Hematopoietic multipotent progenitor cell treated with erythropoietin and hydrocortisone succinate and interleukin-3 and kit ligand, for 6 days (in vitro differentiated cells): ENCODE measurements around the gene TTC27.
"Not testable (repeated sequence)": the region's sequence is repeated elsewhere in the genome, so short reads cannot be mapped to it uniquely, and the experiment has no call there.

Experiments used
- DNase-seq: peaks from one replicate; pipeline ENCODE4 v3.0.0-alpha.2; 2015

The TTC27 gene

DNA sequence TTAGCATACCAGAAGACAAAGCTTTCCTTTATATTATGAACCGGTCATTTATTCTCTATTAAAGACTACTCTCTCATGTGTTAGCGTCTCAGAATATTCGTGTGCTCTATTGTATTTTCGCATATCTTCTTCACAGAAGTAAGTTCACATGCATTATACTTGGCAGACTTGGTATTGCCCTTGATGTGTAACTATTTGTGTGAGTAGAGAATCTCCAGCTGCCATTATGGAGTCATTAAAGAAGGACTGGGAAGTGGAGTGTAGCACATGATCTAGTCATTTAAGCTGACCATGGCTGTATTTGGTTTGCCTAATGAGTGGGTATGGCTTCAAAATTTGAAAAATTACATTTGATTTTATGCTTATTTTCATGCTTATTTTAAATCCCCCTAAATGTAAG, 92.9 kb downstream of the TTC27 start:
- DNase-seq, result no peak

DNA sequence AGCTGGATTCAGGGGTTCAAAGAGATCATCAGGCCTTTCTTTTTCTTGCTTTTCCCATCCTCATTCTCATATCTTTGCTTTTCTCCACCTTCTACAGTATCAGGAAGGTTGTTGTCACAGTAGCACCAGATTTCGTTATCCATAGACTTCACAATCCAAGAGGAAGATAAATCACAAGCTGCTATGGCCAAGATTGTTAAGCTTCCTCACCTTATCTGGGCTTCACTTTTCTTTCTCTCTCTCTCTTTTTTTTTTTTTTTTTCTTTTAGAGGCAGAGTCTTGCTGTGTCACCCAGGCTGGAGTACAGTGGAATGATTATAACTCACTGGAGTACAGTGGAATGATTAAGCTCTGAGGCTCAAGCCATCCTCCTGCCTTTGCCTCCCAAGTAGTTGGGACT, 93.5 kb downstream of the TTC27 start:
- no peak for DNase-seq

DNA sequence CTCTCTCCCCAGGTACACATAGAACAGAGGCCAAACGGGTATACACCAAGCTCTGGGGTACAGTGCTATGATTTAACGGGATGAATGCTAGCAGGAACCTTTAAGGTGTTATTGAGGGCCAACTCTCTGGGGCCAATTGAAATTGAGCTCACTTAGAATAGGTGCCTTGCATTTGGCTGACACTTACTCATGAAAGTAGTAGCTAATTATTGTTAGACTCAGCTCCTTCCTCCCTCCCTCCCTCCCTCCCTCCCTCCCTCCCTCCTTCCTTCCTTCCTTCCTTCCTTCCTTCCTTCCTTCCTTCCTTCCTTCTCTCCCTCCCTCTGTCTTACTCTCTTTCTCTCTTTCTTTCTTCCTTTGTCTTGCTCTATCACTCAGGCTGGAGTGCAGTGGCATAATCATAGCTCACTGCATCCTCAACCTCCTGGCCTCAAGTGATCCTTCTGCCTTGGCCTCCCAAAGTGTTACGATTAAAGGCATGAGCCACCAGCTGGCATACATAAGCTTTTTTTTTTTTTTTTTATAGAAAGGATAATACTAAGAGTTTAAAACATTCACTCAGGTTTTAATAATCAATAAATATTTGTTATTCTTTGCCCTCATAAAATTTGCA, 95.7 kb downstream of the TTC27 start:
- no peak for DNase-seq

DNA sequence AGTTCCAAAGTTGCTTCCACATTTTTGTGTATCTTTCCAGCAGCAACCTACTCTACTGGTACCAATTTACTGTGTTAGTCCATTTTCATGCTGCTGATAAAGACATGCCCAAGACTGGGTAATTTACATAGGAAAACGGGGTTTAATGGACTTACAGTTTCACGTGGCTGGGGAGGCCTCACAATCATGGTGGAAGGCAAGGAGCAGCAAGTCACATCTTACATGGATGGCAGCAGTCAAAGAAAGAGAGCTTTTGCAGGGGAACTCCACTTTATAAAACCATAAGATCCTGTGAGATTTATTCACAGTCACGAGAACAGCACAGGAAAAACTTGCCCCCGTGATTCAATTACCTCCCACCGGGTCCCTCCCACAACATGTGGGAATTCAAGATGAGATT, 98.8 kb downstream of the TTC27 start:
- not testable (repeated sequence) for DNase-seq

DNA sequence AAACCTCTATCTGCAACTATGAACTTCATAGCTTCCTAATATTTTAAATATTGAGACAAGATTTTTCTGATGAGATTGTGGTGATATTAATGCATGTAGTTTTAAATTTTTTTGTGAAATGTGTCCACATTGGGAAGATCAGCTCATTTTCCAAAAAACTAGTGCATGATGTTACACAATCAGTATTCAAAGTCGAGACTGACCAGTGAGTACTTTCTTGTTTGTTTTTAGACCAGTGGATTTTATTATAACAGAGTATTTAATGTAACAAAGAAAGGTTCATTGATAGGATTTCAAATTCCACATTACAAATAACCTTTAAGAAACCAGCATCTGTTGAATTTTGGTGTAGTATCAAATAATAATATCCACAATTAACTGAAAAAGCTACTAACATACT, 99.3 kb downstream of the TTC27 start:
- no peak for DNase-seq

DNA sequence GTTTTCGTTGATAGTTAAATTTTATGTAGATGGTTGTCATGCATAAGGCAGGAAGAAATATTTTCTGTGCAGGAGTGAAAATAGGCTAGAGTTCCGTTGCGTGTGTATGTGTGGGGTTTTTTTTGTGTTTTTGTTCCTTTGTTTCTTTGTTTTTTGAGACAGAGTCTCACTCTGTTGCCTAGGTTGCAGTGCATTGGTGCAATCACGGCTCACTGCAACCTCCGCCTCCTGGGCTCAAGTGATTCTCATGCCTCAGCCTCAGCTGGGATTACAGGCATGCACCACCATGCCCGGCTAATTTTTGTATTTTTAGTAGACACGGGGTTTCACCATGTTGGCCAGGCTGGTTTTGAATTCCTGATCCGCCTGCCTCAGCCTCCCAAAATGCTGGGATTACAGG, 103.1 kb downstream of the TTC27 start:
- not testable (repeated sequence) for DNase-seq

DNA sequence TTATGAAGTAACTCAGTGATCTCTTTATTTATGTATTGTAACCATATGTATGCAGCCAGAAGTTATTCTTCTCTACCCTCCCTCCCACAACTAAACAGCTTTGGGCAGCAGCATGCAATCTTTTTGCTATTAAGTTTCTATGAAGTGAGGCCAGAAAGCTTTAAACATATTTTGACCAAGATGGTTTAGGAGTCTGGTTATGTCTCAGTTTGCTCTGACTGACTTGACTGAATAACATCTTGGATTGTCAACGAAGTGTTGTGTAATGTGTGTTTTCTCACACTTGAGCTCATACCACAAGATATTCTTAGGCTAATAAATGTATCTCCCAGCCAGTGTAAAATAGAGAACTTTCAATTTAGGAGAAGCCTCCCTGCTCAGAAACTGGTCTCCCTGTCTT, 104.3 kb downstream of the TTC27 start:
- DNase-seq, result no peak

DNA sequence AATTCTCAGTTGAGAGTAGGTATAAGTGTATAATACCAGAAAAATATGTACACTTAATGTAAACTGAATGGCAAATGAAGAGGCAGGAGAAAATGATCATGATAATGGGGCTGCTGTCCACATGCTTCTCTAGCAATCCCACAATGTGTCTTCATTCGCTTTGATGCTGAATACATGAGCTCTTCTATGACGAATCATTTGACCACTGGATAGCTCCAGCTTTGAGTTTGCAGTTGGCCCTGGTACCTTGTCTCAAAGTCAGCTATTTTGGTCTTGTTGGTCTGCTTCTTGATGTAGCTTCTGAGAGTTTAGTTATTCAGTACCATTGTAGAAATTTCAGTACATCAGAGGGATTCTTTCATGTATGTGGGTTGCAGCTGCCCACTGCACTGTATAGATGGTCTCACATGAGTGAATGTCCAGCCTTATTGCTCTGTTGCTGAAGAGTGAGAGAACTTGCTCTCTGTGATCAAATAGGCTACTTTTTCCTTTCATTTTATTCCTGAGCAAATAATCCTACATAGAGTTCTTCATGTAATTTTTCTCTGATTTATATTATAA, 105.1 kb downstream of the TTC27 start:
- no peak for DNase-seq

DNA sequence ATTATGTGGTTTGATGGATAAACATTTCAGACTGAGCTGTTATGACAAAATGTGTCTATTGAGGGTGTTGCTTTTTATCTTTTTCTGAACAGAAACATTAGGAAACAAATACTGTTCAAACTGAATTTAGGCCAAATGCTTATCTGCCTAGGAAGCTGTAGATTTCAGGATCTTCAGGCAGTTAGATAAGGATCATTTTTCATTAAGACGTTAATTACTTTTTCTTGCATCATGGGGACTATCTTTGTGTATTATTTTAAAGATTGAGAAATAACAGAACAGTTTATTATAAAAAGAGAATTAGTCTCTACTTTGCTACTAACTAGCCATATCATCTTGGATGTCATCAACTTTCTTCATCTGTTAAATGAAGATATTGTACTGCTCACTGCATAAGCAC, 107.5 kb downstream of the TTC27 start:
- peak; percentile 66 for DNase-seq

DNA sequence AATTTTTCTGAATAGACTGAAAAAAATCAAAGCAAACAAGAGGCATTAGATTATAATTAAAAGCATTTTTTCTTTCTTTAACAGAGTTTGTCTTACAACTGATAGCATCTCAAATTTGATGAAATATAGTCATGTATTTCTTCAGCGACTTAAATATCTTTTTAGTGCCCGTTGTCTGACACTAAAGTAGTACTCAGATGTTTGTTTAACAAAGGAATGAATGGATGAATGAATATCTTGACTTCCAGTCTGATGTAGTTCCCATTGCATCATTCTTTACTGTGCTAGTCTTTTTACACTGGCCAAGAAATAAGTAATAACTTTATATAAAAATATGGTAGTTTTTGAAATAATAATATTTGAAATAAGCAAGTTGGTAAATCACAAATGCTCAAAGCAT, 111.1 kb downstream of the TTC27 start:
- DNase-seq, result no peak

DNA sequence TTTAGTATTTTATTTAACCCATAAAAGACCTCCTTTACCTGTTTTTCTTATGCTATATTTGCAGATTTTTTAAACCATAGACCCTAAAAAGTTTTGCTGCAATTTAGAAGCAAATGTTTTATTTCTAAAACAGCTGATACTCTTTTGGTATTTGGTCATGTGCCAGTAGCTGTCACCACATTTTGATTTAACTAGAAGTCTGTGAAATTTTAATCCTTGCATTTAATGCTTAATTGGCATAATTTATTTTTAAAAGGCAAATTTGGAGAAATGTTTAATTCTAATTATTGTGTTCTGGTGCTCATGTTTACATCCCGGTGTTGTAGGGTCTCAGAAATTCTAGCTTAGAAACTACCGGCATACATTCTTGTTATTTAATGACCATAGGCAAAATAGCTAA, 111.8 kb downstream of the TTC27 start:
- no peak for DNase-seq

DNA sequence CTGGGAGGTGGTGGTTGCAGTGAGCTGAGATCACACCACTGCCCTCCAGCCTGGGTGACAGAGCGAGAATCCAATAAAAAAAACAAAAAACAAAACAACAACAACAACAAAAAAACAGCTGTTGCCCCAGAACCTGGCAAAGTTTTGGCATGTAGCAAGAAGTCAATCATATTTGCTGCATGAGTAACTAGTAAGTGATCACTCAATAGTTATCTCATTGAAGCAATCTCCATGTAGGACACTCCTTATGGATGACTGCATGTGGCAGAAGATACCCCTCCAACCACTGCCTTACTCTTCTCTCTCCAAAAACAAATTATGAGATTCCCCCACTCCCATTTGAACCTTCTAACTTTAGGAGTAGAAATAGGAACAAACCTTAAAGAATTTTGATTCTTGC, 113.7 kb downstream of the TTC27 start:
- DNase-seq, result no peak

DNA sequence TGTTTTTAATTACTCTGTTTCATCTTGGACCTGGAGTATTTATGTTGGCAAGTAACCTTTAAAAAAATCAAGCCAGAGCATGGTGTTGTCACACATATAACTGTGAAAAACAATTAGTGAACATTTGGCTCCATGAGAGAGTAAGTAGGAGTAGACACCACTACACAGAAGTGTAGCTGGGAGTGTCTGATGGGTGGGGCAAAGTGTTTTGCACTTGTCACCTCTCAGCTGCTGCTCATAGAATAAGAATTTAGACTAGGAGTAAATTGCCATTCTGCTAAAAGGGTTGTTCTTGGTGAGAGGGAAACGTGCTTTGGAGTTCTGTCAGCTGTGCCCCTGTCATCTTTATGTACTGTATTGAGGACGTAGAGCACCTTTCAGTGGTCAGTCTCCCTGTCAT, 114.5 kb downstream of the TTC27 start:
- DNase-seq, result peak; percentile 49

DNA sequence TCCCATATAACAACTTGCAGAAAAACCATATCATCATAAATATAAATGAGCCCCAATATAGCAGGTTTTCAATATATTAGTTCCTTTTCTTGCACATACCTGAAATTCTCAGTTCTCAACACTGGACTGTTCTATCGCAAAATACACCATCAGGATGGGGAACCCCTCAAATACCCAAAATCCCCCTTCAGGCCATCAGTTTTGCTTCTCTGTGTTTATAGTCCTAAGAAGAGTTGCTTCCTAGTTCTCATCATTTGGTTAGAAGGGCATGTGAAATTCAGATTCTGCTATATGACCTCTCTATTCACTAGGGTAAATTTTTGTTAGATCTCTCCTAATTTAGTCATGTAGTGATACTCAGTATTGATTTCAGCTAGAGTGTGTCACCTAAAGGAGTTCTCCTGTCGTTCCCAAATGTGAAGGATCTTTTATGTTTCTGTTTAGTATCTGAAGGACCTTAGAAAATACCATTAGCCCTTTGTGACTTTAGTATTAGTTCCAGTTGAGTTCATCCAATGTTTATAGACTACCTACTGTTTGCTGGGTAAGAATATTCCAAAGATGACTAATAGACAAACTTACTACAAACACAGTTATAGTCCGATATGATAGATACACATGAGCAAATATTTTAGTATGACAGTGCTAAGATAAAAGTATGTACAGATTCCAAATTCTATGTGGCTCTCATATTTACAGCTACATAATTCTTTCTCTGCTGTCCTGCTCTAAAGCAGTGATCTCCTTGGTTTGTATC, 115.8 kb downstream of the TTC27 start:
- no peak for DNase-seq

DNA sequence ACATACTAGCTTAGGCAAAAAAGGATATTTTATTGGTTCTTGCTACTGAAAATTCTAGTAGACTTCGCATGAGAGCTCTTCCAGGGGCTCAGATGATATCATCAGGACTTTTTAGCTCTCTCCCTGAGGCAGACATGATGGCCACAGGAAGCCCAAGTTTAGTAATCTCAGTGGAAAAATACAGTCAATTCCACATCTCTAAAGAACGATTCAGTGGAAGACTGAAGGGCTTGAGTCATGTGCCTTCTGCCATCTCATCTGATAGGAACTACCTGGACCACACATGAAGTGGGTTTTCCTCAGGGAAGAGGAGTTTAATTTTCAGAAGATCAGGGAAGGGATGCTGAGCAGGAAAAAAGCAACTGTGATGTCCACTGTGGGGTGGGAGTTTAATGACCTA, 117.3 kb downstream of the TTC27 start:
- DNase-seq, result no peak

DNA sequence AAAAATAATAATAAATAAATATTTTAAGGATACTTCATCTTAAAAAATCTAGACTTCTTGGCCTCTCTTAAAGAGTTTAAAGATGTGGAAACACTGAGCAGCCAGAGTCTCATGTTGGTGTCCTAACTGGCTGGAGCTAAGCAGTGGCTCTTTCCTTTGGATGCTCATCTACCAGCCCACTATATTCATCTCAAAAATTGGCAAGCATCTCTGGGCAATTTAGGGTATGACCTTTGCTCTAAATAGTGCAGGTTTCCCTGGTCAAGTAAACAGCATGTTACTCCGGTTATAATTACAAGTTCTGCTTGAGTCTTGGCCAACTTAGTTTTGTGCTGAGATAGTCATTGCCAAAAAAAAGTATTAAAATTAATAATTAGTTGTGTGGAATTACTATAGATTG, 117.8 kb downstream of the TTC27 start:
- DNase-seq, result no peak

DNA sequence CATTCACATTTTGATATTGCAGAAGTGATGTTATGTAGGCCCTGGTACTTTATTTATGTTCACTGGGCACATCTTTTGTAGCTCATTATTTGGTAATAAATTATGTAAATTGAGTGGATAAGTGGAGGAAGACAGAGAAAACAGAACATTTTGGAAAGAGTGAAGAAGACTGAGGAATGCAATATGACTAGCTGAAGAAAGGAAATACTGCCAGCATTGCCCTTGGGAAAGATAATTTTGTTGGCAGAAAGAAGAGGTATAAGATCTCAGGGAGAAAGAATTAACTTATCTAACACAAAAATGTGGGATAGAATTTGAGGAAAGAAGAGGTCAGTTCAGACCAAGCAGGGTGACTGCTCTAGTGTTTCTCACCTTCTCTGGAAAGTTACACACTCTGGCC, 118.8 kb downstream of the TTC27 start:
- DNase-seq, result no peak

DNA sequence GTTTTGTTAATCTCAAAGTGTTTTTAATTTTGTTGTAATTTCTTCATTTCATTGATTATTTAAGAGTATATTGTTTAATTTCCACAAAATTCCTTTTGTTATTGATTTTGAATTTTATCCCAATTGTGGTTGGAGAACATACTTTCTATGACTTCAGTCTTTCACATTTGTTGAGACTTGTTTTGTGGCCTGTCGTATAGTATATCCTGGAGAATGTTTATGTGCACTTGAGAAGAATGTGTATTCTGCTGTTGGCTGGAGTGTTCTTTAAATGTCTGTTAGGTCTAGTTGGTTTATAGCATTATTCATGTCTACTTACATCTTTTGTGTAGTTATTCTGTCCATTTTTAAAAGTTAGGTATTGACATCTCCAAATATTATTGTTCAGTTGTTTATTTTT, 120.3 kb downstream of the TTC27 start:
- no peak for DNase-seq

DNA sequence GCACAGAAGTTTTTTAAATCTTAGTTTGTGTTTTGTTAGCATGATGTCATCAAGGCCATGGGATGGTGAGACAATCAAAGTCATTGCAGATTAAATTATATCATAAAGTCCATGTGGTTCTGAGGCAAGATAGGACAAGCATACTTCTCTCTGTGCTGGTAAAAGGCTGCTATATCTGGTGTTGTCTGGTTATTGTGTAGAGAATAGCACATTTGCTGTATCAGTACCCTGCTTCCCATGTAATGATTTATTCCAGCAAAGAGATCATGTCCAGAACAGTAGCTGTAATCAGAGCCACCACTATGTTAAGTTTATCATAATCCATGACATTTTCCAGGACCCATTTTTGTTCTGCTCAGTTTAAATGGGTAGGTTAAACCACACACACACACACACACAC, 123.0 kb downstream of the TTC27 start:
- DNase-seq, result no peak

DNA sequence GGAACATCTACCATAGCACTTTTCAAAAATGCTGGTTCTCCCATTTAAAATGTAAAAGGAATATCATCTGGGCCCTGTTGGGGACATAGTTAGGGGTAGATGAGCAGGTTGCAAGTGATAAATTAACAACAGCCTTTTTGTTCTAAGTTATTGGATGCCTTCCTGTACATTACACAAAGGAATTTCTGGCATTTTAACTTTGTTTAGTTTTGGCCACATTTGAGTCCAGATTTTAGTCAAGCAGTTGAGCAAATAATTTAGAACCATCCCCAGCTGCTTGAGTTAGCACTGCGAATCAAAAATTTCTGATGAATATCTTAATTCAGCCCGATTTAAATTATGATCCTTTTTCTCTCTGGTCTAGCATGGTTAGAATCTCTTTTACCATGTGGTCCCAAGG, 124.4 kb downstream of the TTC27 start:
- no peak for DNase-seq

DNA sequence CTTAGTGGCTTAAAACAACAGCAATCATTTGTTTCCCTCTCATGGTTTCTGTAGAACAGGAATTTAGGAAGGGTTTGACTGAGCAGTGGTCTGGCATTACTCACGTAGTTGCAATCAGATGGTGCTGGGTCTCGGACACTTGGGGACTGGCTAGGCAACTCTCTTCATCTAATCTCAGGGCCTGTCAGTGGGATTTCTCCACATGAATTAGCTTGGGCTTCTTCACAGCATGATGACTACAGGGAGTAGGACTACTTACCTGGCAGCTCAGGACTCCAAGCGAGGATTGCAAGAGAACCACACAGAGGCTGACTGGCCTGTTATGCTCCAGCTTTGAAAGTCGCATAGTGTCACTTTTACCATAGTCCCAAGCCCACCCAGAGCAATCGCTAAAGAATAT, 125.1 kb downstream of the TTC27 start:
- DNase-seq, result no peak

DNA sequence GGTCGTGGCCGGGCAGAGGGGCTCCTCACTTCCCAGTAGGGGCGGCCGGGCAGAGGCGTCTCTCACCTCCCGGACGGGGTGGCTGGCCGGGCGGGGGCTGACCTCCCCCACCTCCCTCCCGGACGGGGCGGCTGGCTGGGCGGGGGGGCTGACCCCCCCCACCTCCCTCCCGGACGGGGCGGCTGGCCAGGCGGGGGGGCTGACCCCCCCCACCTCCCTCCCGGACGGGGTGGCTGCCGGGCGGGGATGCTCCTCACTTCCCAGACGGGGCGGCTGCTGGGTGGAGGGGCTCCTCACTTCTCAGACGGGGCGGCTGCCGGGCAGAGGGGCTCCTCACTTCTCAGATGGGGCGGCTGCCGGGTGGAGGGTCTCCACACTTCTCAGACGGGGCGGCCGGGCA, 126.8 kb downstream of the TTC27 start:
- DNase-seq, result not testable (repeated sequence)

DNA sequence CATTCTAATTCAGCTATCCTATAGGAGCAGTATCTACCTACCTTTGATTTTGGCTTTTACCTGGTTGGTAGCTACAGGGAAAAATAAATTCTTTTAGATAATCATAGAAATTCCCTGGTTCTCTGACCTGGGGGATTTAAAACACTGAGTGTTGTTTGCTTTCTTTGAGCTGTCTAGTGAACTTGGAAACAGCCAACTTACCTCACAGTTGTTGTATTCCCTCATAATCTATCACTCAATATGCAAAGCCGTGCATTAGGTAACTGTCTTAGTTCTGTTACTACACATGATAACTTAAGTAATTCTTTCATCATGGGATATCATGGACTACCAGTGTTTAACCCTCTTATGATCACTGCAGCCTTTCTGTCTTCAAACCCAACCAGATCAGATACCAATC, 127.8 kb downstream of the TTC27 start:
- no peak for DNase-seq

DNA sequence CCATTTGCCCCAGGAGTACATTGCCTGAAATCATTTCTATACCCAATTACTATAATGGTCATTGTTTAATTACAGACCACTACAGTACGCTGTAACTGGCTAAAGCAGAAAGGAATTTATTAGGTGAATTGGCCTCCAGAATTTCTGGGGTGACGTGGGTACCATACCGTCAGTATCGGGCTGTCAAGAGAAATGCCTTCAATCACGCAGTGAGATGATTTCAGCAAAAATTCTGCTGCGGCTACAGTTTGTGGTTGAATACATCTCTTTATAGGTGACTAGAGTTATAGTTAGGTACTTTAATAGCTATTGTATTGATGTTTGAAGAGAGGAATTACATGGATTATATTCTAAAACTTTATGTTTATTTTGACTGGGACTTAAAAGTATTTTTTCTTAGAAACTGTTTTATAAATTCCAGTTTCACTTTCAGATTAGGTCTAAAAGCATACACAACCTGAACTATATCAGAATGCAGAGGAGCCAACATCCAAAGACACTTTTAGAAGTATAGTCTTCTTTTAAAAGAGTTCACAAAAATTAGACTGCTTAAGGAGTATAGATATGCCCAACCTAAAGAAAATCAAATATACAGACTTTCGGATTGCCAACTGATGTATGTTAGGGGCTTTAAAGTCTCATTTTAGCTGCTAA, 128.4 kb downstream of the TTC27 start:
- DNase-seq, result no peak
